ENCODE results near the gene DPEP1.
"Not testable (repeated sequence)": the region's sequence is repeated elsewhere in the genome, so short reads cannot be mapped to it uniquely, and the experiment has no call there.

Gene DPEP1

DNA sequence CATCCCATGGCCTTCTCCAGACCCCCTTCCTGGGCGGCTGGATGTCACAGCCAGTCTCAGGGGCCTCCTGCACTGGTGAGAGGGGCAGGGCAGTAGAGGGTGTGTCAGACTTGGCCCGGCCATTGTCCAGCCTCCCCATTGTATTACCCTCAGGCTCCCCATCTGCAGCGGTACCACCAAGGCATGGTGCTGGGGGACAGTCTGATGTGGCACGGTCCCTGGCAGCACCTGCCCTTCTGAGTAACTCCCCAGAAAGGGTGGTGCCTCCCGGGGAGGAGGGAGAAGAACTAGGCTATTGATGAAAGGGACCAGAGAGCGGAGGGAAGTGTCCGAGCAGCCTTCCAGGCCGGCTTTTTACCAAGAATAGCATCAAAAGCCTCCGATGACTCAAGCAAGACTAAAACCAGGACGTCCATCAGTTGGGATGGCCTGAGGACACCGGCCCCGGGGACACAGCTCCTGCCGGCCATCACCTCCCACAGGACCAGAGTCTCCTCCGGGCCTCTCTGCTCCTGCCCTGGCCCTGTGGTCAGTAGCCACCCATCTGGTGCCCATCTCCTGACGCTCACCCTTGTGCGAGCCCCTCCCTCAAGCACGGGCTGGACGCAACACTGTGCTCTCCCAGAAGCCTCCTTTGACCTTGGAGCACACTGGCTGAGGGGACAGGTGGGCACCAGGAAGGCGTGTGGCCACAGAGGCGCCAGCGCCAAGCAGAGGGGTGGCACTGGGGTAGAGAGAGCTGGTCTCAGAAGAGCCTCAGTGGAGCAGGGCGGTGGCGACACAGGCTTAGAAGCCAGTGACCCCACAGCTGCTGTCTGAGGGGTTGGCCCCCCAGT is 43.7 kb upstream of the DPEP1 start:
- no peak for DNase-seq (ENCODE audit: low read depth)
- H3K4me3 ChIP-seq (ENCODE audit: low read depth, low read length) = no peak overlapping the region
- TF ChIP-seq, protein P1, sequence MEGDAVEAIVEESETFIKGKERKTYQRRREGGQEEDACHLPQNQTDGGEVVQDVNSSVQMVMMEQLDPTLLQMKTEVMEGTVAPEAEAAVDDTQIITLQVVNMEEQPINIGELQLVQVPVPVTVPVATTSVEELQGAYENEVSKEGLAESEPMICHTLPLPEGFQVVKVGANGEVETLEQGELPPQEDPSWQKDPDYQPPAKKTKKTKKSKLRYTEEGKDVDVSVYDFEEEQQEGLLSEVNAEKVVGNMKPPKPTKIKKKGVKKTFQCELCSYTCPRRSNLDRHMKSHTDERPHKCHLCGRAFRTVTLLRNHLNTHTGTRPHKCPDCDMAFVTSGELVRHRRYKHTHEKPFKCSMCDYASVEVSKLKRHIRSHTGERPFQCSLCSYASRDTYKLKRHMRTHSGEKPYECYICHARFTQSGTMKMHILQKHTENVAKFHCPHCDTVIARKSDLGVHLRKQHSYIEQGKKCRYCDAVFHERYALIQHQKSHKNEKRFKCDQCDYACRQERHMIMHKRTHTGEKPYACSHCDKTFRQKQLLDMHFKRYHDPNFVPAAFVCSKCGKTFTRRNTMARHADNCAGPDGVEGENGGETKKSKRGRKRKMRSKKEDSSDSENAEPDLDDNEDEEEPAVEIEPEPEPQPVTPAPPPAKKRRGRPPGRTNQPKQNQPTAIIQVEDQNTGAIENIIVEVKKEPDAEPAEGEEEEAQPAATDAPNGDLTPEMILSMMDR (IDR thresholded peaks at IDR 0.05; ENCODE audit: control insufficient read depth, extremely low read depth, insufficient read depth) = no peak

DNA sequence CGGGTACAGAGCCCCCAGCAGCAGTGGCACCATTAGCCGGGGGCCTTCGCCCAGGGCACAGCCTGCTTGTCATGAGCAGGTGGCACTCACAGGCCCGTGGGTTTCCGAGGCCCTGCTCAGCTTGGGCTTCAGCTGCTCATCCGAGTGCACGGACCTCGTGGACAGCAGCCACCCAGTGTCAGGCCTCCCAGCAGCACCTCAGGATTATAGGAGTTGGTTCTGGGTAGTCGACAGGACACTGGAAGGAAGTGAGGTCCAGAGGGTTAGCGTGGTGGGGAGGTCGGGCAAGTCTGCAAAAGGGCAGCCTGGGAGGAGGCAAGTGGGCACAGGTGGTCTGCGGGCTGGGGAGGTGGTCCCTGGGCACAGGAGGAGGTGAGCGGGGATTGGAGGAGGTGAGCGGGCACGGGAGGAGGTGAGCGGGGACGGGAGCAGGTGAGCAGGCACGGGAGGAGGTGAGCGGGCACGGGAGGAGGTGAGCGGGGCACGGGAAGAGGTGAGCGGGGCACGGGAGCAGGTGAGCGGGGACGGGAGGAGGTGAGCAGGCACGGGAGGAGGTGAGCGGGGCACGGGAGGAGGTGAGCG is 43.0 kb upstream of the DPEP1 start:
- TF ChIP-seq, protein P1 (IDR thresholded peaks at IDR 0.05; ENCODE audit: control insufficient read depth, extremely low read depth, insufficient read depth) = no peak
- no peak overlapping the region for H3K4me3 ChIP-seq (ENCODE audit: low read depth, low read length)
- no peak for DNase-seq (ENCODE audit: low read depth)

DNA sequence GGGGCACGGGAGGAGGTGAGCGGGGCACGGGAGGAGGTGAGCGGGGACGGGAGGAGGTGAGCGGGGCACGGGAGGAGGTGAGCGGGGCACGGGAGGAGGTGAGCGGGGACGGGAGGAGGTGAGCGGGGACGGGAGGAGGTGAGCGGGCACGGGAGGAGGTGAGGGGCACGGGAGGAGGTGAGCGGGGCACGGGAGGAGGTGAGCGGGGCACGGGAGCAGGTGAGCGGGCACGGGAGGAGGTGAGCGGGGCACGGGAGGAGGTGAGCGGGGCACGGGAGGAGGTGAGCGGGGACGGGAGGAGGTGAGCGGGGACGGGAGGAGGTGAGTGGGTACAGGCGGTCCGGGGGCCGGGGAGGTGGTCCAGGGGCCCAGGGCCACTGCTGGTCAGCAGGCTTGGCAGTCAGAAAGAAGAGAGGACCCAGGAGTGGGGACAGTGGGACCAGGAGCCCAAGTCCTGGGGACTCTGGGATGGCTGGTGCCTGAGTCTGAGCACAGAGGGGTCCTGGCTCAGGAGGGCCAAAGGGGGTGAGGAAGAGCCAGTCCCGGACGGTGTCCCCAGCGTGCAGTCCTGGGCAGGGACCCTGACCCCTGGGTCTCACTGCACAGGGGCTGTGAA is 42.4 kb upstream of the DPEP1 start:
- DNase-seq (ENCODE audit: low read depth); H3K4me3 ChIP-seq (ENCODE audit: low read depth, low read length): not testable (repeated sequence)

DNA sequence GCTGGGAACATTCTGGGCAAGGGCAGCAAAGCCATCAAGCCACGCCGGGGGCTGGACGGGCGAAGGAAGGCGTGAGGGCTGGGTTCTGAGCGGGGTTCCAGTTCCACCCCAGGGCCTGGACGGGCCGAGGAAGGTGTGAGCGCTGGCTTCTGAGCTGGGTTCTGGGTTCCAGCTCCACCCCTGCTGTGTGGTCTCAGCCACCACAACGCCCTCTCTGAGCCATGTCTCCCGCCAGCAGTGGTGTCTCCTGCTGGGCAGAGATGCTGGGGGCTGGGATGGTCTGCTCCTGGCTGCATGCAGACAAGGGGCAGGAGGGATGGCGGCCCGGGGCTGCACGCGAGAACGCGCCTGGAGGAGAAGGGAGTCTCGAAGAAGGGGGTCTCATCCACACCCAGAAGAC is 41.8 kb upstream of the DPEP1 start:
- H3K4me3 ChIP-seq (ENCODE audit: low read depth, low read length) = no peak overlapping the region
- TF ChIP-seq, protein P1 (IDR thresholded peaks at IDR 0.05; ENCODE audit: control insufficient read depth, extremely low read depth, insufficient read depth) = no peak
- no peak for DNase-seq (ENCODE audit: low read depth)

DNA sequence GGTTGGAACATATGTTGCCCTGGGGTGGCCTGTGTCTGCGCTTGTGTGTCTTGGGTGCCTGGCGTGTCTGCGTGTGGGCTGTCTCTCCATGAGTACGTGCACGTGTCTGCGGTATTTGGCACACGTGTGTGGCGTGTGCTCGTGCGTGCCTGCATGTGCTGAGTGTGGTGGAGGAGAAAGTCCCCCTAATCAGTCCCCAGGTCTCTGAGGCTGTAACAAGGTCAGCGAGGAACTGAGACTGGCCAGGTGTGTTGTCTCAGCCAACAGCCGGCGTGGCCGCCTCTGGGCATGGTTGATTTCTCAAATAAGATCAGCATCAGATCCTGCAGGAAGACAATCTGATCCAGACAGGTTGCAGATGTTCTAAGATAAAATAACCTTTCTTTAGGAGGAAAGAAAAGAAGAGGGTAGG is 41.4 kb upstream of the DPEP1 start:
- DNase-seq (ENCODE audit: low read depth) = no peak
- TF ChIP-seq, protein P1 (IDR thresholded peaks at IDR 0.05; ENCODE audit: control insufficient read depth, extremely low read depth, insufficient read depth) = no peak
- H3K4me3 ChIP-seq (ENCODE audit: low read depth, low read length) = no peak overlapping the region

DNA sequence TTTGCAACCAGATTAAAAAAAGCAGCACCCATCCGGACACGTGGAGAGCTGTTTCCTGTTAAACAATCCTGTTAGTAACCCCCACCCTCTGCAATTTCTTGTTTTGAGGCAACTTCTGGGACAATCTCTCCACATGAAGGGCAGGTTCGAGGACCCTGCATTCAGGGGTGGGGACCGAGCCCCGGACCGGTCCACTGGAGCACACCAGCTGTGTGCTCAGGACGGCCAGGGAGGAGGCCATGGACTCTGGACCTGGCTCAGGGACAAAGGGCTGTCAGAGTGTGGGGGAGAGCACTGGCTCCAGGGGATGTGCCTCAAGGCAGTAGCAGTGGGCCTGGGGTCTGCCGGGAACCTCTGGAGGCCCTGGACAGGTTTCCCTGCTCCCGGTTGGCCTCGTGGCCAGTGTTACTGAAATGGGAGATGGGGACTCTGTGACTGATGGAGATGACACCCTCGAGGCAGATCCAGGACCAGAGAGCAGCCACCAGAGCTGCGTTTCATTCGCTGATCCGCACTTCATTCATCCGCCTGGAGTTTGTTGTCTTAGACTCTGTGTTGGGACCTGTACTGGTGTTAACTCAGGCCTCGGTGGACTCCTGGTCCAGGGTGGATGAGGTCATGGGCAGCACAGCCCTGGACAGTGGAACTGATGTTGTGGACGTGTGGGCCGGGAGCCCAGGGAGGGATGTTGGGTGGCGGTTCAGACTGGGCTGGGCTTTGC is 40.8 kb upstream of the DPEP1 start:
- DNase-seq (ENCODE audit: low read depth) = no peak
- TF ChIP-seq, protein P1 (IDR thresholded peaks at IDR 0.05; ENCODE audit: control insufficient read depth, extremely low read depth, insufficient read depth) = no peak
- no peak overlapping the region for H3K4me3 ChIP-seq (ENCODE audit: low read depth, low read length)

All from LNCaP clone FGC (cell line).